Suprapubic skin (tissue), 4 donors: ENCODE data around the gene ZBTB8A. TPM values are rescaled to one million over a fixed set of nuclear protein-coding genes. Genes with fewer than 3 reads are reported as not detected.
"Not testable (repeated sequence)": the region's sequence is repeated elsewhere in the genome, so short reads cannot be mapped to it uniquely, and the experiment has no call there.

Source experiments
- DNase-seq, 2 donors: peaks; one replicate each; pipeline ENCODE4 v3.0.0-alpha.2; 2019; ENCODE audit warnings: low spot score in 2 of 2
- H3K27ac ChIP-seq: fragments of 200-600 bp; sonication (generic); one replicate; pipeline ENCODE4 v1.5.1; 2019
- H3K27me3 ChIP-seq: fragments of 200-600 bp; sonication (generic); one replicate; pipeline ENCODE4 v1.5.1; 2019
- H3K36me3 ChIP-seq: fragments of 200-600 bp; sonication (generic); one replicate; pipeline ENCODE4 v1.5.1; 2019
- H3K4me1 ChIP-seq: fragments of 200-600 bp; sonication (generic); one replicate; pipeline ENCODE4 v1.5.1; 2019
- H3K4me3 ChIP-seq: fragments of 200-600 bp; sonication (generic); one replicate; pipeline ENCODE4 v1.5.1; 2019; ENCODE audit warnings: mild to moderate bottlenecking
- H3K9me3 ChIP-seq: fragments of 200-600 bp; sonication (generic); one replicate; pipeline ENCODE4 v1.5.1; 2019
- EP300 ChIP-seq: sonication (generic); formaldehyde crosslinking; IDR thresholded peaks from one replicate; pipeline ENCODE4 v1.6.1; 2017; ENCODE audit warnings: antibody characterized with exemption
- POLR2A ChIP-seq, 2 donors: fragments of 450-650 bp; IDR thresholded peaks; one replicate each; pipeline ENCODE4 v1.6.1; 2017; ENCODE audit warnings: antibody characterized with exemption in 2 of 2, mild to moderate bottlenecking in 2 of 2, moderate library complexity in 2 of 2
- POLR2AphosphoS5 ChIP-seq, 3 donors: sonication (generic); formaldehyde crosslinking; IDR thresholded peaks; one replicate each; pipeline ENCODE4 v1.6.1; 2017; ENCODE audit warnings: antibody characterized with exemption in 3 of 3
- WGBS: methylation state at CpG from one replicate; pipeline ENCODE4 v1.1.5; 2018; 5-methylcytosine and 5-hydroxymethylcytosine counted together
- total RNA-seq, 4 donors: library from RNA; depleted of rRNA; stranded (reverse); fragments of >200 nt; gene quantifications; one replicate each; pipeline ENCODE4 v1.1.0, GENCODE V29; 2016
- TF ChIP-seq, protein P1 (sequence below), 2 donors: fragments of 200-600 bp in 1 of 2; fragments of 450-650 bp in 1 of 2; sonication (generic) in 1 of 2; IDR thresholded peaks; one replicate each; pipeline ENCODE4 v1.5.1; 2016 to 2019; ENCODE audit warnings: antibody characterized with exemption in 2 of 2, mild to moderate bottlenecking in 1 of 2, moderate library complexity in 1 of 2

Gene ZBTB8A
- total RNA-seq, 4 donors from 2014 or later = 2.3 to 3.4 (median 3.1) TPM

DNA sequence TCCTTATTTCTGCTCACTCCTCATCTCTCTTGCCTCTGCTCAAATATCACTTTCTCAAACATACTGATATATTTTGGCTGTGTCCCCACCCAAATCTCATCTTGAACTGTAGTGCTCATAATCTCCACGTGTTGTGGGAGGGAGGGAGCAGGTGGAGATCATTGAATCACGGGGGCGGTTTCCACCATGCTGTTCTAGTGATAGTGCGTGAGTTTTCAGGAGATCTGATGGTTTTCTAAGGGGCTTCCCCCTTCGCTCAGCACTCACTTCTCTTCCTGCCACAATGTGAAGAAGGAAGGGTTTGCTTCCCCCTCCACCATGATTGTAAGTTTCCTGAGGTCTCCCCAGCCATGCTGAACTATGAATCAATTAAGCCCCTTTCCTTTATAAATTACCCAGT, 84.5 kb downstream of the ZBTB8A start:
- DNase-seq = no peak
- Histone ChIP-seq H3K4me3 (no peak overlapping the region), H3K27me3 (no peaks in the 10 kb centered on the region), H3K27ac (no peak overlapping the region), H3K9me3 (no peaks in the 10 kb centered on the region), H3K4me1 (no peaks in the 10 kb centered on the region), H3K36me3 (peaks cover 30% of the 10 kb centered on the region)
- no peak for TF ChIP-seq POLR2A (IDR thresholded peaks at IDR 0.05)
- TF ChIP-seq EP300 = no peak
- TF ChIP-seq, protein P1, sequence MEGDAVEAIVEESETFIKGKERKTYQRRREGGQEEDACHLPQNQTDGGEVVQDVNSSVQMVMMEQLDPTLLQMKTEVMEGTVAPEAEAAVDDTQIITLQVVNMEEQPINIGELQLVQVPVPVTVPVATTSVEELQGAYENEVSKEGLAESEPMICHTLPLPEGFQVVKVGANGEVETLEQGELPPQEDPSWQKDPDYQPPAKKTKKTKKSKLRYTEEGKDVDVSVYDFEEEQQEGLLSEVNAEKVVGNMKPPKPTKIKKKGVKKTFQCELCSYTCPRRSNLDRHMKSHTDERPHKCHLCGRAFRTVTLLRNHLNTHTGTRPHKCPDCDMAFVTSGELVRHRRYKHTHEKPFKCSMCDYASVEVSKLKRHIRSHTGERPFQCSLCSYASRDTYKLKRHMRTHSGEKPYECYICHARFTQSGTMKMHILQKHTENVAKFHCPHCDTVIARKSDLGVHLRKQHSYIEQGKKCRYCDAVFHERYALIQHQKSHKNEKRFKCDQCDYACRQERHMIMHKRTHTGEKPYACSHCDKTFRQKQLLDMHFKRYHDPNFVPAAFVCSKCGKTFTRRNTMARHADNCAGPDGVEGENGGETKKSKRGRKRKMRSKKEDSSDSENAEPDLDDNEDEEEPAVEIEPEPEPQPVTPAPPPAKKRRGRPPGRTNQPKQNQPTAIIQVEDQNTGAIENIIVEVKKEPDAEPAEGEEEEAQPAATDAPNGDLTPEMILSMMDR (IDR thresholded peaks at IDR 0.05) = no peak
- TF ChIP-seq POLR2AphosphoS5 (IDR thresholded peaks at IDR 0.05) = no peak
- 77% methylated on average over 5 of the region's 5 CpGs for WGBS

DNA sequence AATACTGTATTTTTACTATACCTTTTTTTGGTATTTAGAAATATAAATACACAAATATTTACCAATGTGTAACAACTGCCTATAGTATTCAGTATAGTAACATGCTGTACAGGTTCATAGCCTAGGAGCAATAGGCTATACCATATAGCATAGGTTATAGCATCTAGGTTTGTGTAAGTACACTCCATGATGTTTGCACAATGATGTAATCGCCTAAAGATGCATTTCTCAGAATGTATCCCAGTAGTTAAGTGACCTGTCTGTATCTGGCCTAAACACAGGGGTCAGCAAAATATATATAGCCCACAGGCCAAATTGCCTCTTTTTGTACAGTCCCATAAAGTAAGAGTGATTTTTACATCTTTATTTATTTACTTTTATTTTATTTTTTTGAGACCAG, 86.9 kb downstream of the ZBTB8A start:
- Histone ChIP-seq H3K27ac (no peak overlapping the region), H3K4me1 (no peaks in the 10 kb centered on the region), H3K9me3 (no peaks in the 10 kb centered on the region), H3K4me3 (no peak overlapping the region), H3K27me3 (no peaks in the 10 kb centered on the region), H3K36me3 (peaks cover 42% of the 10 kb centered on the region)
- TF ChIP-seq EP300 = no peak
- WGBS = 93% methylated on average over 1 of the region's 1 CpG
- DNase-seq = no peak

DNA sequence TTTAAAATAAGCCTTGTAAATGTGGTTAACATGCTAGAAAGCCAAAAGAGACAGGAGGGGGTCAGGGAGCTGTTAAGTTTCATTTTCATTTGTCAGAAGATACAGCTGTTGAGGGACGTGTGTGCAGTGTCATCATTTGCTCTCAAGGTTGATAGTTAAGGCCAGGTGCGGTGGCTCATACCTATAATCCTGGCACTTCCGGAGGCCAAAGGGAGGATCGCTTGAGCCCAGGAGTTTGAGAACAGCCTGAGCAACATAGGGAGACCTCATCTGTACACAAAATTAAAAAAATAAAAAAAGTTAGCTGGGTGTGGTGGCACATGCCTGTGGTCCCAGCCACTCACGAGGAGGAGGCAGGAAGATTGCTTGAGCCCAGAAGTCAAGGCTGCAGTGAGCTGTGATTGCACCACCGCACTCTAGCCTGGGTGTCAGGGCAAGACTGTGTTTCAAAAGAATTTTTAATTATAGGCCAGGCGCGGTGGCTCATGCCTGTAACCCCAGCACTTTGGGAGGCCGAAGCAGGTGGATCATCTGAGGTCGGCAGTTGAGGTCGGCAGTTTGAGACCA, 88.5 kb downstream of the ZBTB8A start:
- 78% methylated on average over 11 of the region's 11 CpGs for WGBS
- H3K4me1 ChIP-seq = no peaks in the 10 kb centered on the region
- H3K9me3 ChIP-seq = no peaks in the 10 kb centered on the region
- H3K27me3 ChIP-seq = no peaks in the 10 kb centered on the region
- no peak overlapping the region for H3K4me3 ChIP-seq
- H3K27ac ChIP-seq = no peak overlapping the region
- H3K36me3 ChIP-seq = peaks cover 43% of the 10 kb centered on the region
- TF ChIP-seq, protein P1 (IDR thresholded peaks at IDR 0.05) = no peak
- no peak for TF ChIP-seq POLR2AphosphoS5 (IDR thresholded peaks at IDR 0.05)
- DNase-seq = no peak

DNA sequence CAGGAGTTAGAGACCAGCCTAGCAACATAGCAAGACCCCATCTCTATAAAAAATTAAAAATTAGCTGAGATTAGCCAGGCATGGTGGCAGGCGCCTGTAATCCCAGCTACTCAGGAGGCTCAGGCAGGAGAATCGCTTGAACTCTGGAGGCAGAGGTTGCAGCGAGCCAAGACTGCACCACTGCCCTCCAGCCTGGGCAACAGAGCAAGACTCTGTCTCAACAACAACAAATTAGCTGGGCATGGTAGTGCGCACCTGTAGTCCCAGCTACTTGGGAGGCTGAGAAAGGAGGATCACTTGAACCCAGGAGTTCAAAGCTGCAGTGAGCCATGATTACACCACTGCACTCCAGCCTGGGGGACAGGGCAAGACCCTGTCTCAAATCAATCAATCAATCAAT, 90.9 kb downstream of the ZBTB8A start:
- H3K4me3 ChIP-seq, H3K27ac ChIP-seq, H3K9me3 ChIP-seq, H3K27me3 ChIP-seq, DNase-seq, H3K4me1 ChIP-seq: not testable (repeated sequence)
- 100% methylated on average over 4 of the region's 4 CpGs for WGBS
- peaks cover 60% of the 10 kb centered on the region for H3K36me3 ChIP-seq

DNA sequence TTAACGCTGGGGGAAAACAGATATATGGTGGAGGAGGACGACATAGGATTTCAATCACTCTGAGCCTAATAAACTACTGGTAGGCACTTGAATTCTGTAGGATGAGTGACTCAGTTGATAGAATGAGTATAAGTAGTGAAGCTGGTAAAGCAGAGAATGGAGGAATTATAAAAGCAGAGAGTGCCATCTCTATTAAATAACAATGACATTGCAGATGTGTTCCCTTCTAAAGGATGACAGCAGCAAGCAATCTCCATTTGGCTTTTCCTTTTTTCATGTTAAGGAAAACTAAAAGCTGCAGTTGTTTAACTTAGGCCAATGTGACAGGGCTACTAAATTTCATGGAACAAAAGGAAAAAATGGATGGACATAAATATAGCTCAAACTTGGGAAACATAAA, 93.6 kb downstream of the ZBTB8A start:
- no peak for DNase-seq
- TF ChIP-seq POLR2A (IDR thresholded peaks at IDR 0.05) = no peak
- no peak for TF ChIP-seq EP300
- no peak for TF ChIP-seq POLR2AphosphoS5 (IDR thresholded peaks at IDR 0.05)
- TF ChIP-seq, protein P1 (IDR thresholded peaks at IDR 0.05) = no peak
- Histone ChIP-seq H3K27ac (no peak overlapping the region), H3K36me3 (peaks cover 41% of the 10 kb centered on the region), H3K9me3 (no peaks in the 10 kb centered on the region), H3K4me1 (no peaks in the 10 kb centered on the region), H3K4me3 (no peak overlapping the region), H3K27me3 (no peaks in the 10 kb centered on the region)
- WGBS = 77% methylated on average over 2 of the region's 2 CpGs

DNA sequence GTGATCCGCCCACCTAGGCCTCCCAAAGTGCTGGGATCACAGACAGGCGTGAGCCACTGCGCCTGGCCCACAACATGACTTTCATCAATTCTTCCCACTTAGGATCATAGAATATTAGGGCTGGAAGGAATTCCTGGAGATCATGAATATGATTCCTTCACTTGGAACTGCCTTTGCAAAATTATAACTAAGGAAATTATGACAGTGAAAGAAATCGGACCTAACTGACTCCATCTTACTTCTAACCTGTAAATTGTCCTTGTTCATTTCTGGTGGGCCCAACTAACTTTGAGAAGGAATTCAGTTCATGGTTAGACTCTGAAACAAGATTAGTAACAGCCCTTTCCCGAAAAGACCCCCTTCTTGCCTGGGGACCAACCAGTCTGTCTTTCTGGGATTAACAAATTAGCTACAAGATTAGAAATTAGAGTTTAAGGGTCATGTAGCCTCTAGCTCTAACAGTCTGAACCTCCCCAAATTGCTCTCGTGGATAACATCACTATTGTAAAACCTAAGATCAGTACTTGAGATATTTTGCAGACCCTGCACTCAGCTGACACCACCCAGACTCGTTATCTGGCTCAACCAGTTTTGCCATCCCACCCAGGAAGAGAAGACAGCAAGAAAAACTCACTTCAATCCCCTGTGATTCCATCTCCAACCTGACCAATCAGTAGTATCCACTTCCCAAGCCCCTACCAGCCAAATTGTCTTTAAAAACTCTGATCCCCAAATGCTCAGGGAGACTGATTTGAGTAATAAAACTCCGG, 96.5 kb downstream of the ZBTB8A start:
- Histone ChIP-seq H3K4me1 (no peaks in the 10 kb centered on the region), H3K27ac (no peak overlapping the region), H3K36me3 (peaks cover 25% of the 10 kb centered on the region), H3K9me3 (no peaks in the 10 kb centered on the region), H3K4me3 (no peak overlapping the region), H3K27me3 (no peaks in the 10 kb centered on the region)
- no peak for DNase-seq
- 90% methylated on average over 8 of the region's 8 CpGs for WGBS
- TF ChIP-seq, protein P1 (IDR thresholded peaks at IDR 0.05) = no peak
- TF ChIP-seq POLR2A (IDR thresholded peaks at IDR 0.05) (no peak), POLR2AphosphoS5 (IDR thresholded peaks at IDR 0.05) (no peak), EP300 (no peak)
